NB4 (cell line): ENCODE data around the gene RBMS3.

Source experiments
- DNase-seq: peaks from one replicate; pipeline ENCODE4 v3.0.0; 2010; ENCODE audit warnings: low read depth
- H3K4me3 ChIP-seq: one replicate; pipeline ENCODE4 v1.5.1; 2011; ENCODE audit warnings: mild to moderate bottlenecking, low read depth, low read length, moderate library complexity
- MAX ChIP-seq: IDR thresholded peaks from 2 replicates; pipeline ENCODE4 v1.6.1; 2011; ENCODE audit warnings: low read depth, low read length
- MYC ChIP-seq: IDR thresholded peaks from 2 replicates; pipeline ENCODE4 v1.6.1; 2011; ENCODE audit warnings: low read depth, low read length
- POLR2A ChIP-seq: IDR thresholded peaks from 2 replicates; pipeline ENCODE4 v1.6.1; 2011; ENCODE audit warnings: mild to moderate bottlenecking; ENCODE audit not compliant: insufficient read length; ENCODE audit errors: extremely low read depth
- TF ChIP-seq, protein P1 (sequence below): IDR thresholded peaks from one replicate; pipeline ENCODE4 v1.5.1; 2012; ENCODE audit warnings: low read depth, low read length

Gene RBMS3

GRCh38 chr3:29332195-29332637 lies 51.3 kb downstream of the RBMS3 start:
- H3K4me3 ChIP-seq = no peak overlapping the region
- DNase-seq = no peak
- TF ChIP-seq MYC = no peak
- no peak for TF ChIP-seq POLR2A
- TF ChIP-seq, protein P1, sequence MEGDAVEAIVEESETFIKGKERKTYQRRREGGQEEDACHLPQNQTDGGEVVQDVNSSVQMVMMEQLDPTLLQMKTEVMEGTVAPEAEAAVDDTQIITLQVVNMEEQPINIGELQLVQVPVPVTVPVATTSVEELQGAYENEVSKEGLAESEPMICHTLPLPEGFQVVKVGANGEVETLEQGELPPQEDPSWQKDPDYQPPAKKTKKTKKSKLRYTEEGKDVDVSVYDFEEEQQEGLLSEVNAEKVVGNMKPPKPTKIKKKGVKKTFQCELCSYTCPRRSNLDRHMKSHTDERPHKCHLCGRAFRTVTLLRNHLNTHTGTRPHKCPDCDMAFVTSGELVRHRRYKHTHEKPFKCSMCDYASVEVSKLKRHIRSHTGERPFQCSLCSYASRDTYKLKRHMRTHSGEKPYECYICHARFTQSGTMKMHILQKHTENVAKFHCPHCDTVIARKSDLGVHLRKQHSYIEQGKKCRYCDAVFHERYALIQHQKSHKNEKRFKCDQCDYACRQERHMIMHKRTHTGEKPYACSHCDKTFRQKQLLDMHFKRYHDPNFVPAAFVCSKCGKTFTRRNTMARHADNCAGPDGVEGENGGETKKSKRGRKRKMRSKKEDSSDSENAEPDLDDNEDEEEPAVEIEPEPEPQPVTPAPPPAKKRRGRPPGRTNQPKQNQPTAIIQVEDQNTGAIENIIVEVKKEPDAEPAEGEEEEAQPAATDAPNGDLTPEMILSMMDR = no peak
- no peak for TF ChIP-seq MAX

GRCh38 chr3:29333576-29333975 lies 52.7 kb downstream of the RBMS3 start:
- no peak for DNase-seq

GRCh38 chr3:29334706-29335105 lies 53.8 kb downstream of the RBMS3 start:
- DNase-seq = no peak
- H3K4me3 ChIP-seq = no peak overlapping the region
- TF ChIP-seq, protein P1 = no peak
- TF ChIP-seq MYC (no peak), MAX (no peak), POLR2A (no peak)

More at GRCh38 chr3:29333576-29333975, 52.7 kb downstream of the RBMS3 start:
- H3K4me3 ChIP-seq = no peak overlapping the region
- TF ChIP-seq MAX (no peak), MYC (no peak), POLR2A (no peak)
- TF ChIP-seq, protein P1 = no peak

DNA sequence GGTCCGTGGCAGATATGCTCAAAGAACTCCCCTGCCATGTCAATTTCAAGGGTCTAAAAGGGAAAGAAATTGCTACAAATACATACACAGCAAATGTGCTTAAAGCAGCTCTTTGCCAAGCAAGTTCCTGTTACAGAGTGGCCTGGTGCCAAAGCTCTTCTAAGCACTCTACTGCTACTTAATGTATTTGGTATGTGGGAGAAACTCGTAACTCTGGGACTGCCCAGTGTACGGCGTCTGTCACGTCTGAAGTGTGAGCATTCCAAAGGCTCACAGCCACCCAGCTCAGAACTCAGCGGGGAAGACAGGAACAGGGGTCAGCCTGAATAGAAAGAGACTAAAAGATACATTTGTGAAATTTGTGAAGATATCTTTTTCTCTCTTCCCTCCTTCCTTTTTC lies 54.6 kb downstream of the RBMS3 start:
- H3K4me3 ChIP-seq = no peak overlapping the region
- TF ChIP-seq MYC (no peak), MAX (no peak), POLR2A (no peak)
- TF ChIP-seq, protein P1 = no peak
- DNase-seq = no peak

DNA sequence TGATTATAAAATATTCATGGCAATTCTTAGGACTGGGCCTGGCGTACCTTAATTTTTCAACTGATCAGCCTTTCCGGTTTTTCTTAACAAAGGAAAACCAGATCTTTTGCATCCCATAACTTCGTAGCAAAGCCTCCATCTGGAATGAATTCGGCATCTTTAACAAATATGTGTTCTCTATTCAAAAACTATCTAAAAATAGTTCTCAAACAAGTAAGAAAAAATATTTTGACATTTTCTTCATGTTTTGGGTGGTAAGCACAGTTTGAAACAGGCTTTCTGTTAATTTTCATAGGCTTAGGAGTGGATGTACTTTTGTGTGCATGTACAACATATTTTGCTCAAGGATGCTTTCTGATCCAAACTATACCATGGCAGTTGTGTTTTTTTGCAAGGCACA lies 55.1 kb downstream of the RBMS3 start:
- TF ChIP-seq, protein P1 = no peak
- TF ChIP-seq MYC (no peak), POLR2A (no peak), MAX (no peak)
- H3K4me3 ChIP-seq = no peak overlapping the region
- no peak for DNase-seq

DNA sequence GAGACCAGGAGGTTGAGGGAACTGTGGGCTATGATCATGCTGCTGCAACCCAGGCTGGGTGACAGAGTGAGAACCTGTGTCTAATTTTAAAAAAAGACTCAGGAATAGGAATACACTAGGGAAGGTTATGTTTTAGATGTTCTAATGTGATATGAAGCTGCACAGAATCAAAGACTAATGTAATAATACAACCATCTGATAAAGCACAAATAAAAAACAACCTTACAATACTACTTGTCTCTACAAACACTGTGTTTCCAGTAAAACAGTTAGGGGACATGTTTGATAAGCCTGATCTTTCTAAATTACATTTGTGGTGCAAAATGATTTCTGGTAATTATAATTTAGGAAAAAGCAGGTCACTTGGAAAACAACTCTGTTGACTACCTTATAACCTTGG lies 56.7 kb downstream of the RBMS3 start:
- no peak overlapping the region for H3K4me3 ChIP-seq
- TF ChIP-seq MYC = no peak
- no peak for TF ChIP-seq MAX
- TF ChIP-seq, protein P1 = no peak
- no peak for TF ChIP-seq POLR2A

More for the DNA sequence above, 56.7 kb downstream of the RBMS3 start:
- DNase-seq = no peak
